Ovary (tissue), 3 donors: ENCODE data around the gene IMMP2L.

Experiments
- CTCF ChIP-seq, 3 donors: fragments of 450-650 bp in 2 of 3; fragments of 200-600 bp in 1 of 3; IDR thresholded peaks; one replicate each; pipeline versions ENCODE4 v1.5.1 to v1.8.0; 2016 to 2022; ENCODE audit warnings: antibody characterized with exemption in 3 of 3, mild to moderate bottlenecking in 1 of 3
- EP300 ChIP-seq: sonication (generic); formaldehyde crosslinking; IDR thresholded peaks from one replicate; pipeline ENCODE4 v1.6.1; 2017; ENCODE audit warnings: antibody characterized with exemption
- donor health status: DM: no; HTN: no; CAD: no.

- TF ChIP-seq CTCF (IDR thresholded peaks at IDR 0.05) (no peak), EP300 (no peak)
Measured at GRCh38 chr7:110809832-110810231, 752.5 kb downstream of the IMMP2L start.
